ENCODE measurements around the gene HS3ST2. TPM values are rescaled to one million over a fixed set of nuclear protein-coding genes. Genes with fewer than 3 reads are reported as not detected.

Gene HS3ST2
- total and polyA plus RNA-seq, 9 donors: 0.31 to 28.9 (median 0.83) TPM; not detected in 3

DNA sequence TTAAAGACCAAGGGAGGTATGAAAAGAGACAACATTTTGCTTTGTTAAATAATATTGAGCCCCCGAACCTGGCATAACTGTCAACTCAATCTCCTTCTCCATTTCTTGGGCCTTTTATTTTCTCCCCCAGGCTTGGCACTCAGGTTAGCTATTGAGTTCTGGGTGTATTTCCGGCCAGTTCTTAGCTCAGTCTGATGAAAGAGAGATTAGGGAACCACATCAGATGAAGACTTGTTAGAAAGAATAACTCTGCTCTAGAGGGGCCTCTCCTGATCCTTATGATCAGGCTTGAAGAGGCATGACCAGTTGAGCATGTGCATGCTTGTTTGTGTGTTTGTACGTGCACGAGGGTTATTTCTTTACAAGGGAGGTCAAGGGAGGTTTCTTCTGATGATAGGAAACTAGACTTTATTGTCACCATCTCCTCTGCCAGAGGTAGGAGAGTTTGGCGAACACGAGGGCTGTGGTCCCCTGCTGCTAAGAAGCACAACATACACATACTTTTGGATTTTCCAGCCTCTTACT, 29.2 kb upstream of the HS3ST2 start:
- TF ChIP-seq POLR2A (IDR thresholded peaks at IDR 0.05): no peak
- TF ChIP-seq, protein P1, sequence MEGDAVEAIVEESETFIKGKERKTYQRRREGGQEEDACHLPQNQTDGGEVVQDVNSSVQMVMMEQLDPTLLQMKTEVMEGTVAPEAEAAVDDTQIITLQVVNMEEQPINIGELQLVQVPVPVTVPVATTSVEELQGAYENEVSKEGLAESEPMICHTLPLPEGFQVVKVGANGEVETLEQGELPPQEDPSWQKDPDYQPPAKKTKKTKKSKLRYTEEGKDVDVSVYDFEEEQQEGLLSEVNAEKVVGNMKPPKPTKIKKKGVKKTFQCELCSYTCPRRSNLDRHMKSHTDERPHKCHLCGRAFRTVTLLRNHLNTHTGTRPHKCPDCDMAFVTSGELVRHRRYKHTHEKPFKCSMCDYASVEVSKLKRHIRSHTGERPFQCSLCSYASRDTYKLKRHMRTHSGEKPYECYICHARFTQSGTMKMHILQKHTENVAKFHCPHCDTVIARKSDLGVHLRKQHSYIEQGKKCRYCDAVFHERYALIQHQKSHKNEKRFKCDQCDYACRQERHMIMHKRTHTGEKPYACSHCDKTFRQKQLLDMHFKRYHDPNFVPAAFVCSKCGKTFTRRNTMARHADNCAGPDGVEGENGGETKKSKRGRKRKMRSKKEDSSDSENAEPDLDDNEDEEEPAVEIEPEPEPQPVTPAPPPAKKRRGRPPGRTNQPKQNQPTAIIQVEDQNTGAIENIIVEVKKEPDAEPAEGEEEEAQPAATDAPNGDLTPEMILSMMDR (IDR thresholded peaks at IDR 0.05): no peak
- no peak for TF ChIP-seq EP300 (IDR thresholded peaks at IDR 0.05)
- Histone ChIP-seq H3K9me3 (no peaks in the 10 kb centered on the region), H3K4me1 (ENCODE audit: insufficient read depth) (no peaks in the 10 kb centered on the region), H3K27ac (no peak overlapping the region), H3K27me3 (no peaks in the 10 kb centered on the region), H3K36me3 (no peaks in the 10 kb centered on the region), H3K4me3 (no peak overlapping the region)
- DNase-seq: no peak
- intact Hi-C loops (cut with DNase I): no loop called here
- 70 to 80% (median 76%) methylated on average over 6 of the region's 6 CpGs for WGBS, 3 donors

DNA sequence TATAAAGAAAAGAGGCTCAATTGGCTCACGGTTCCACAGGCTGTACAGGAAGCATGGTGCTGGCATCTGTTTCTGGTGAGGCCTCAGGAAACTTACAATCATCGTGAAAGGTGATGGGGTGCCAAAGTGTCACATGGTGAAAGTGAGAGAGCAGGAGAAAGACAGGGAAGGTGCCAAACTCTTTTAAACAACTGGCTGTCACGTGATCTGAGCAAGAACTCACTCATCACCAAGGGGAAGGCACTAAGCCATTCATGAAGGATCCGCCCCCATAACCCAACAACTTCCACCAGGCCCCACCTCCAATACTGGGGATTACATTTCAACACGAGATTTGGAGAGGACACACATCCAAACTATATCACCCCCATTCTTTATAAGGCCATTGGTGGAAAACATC, 28.4 kb upstream of the HS3ST2 start:
- H3K9me3 ChIP-seq: no peaks in the 10 kb centered on the region
- no peaks in the 10 kb centered on the region for H3K36me3 ChIP-seq
- H3K4me3 ChIP-seq: no peak overlapping the region
- intact Hi-C loops (cut with DNase I): no loop called here
- H3K27me3 ChIP-seq: no peaks in the 10 kb centered on the region
- DNase-seq: no peak
- WGBS, 3 donors: 66 to 73% (median 68%) methylated on average over 5 of the region's 5 CpGs
- H3K4me1 ChIP-seq (ENCODE audit: insufficient read depth): no peaks in the 10 kb centered on the region
- TF ChIP-seq POLR2A (IDR thresholded peaks at IDR 0.05) (no peak), EP300 (IDR thresholded peaks at IDR 0.05) (no peak)
- TF ChIP-seq, protein P1 (IDR thresholded peaks at IDR 0.05): no peak
- no peak overlapping the region for H3K27ac ChIP-seq

DNA sequence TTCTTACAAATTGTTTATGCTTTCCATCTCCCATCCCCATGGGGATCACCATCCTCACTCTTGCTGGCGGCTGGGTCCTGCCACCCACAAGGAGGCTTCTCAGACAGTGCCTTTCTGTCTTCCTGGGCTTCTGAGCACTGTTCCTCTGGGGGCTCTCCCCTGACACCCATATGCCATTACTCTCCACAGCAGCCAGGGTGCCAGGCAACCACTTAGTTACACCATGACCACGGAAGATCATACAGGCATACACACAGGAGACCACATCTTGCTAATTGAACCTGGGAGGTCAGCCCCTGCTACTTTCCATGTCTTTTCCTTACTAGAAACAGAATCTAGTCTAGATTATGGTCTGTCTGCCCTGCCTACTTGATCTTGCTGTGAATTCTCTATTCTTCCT, 27.7 kb upstream of the HS3ST2 start:
- TF ChIP-seq POLR2A (IDR thresholded peaks at IDR 0.05) (no peak), EP300 (IDR thresholded peaks at IDR 0.05) (no peak)
- TF ChIP-seq, protein P1 (IDR thresholded peaks at IDR 0.05): no peak
- intact Hi-C loops (cut with DNase I): no loop called here
- no peak for DNase-seq
- WGBS, 3 donors: 87 to 92% (median 90%) methylated on average over 2 of the region's 2 CpGs
- H3K36me3 ChIP-seq: no peaks in the 10 kb centered on the region
- no peak overlapping the region for H3K4me3 ChIP-seq
- no peak overlapping the region for H3K27ac ChIP-seq
- no peaks in the 10 kb centered on the region for H3K4me1 ChIP-seq (ENCODE audit: insufficient read depth)
- no peaks in the 10 kb centered on the region for H3K27me3 ChIP-seq
- H3K9me3 ChIP-seq: no peaks in the 10 kb centered on the region

DNA sequence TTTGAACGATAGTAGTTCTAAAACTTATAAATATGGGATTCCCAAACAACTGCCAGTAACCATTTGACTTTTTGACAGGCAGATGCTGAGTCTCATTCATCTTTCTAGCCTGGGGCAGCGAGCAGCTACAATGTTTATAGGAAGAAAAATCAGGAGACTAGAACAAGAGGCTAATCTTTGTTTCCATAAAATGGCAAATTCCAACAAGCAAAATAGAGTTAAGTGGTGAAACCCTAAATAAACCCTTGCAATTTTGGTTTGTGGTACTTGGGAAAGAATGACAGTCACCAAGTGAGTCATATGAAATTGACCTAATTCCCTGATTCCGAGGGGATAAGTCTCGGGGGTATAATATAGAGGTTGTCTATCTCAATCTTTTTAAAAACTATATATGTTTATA, 27.3 kb upstream of the HS3ST2 start:
- Histone ChIP-seq H3K36me3 (no peaks in the 10 kb centered on the region), H3K4me1 (ENCODE audit: insufficient read depth) (no peaks in the 10 kb centered on the region), H3K4me3 (no peak overlapping the region), H3K9me3 (no peaks in the 10 kb centered on the region), H3K27me3 (no peaks in the 10 kb centered on the region), H3K27ac (no peak overlapping the region)
- 78 to 84% (median 81%) methylated on average over 4 of the region's 4 CpGs for WGBS, 3 donors
- no peak for DNase-seq
- intact Hi-C loops (cut with DNase I): no loop called here
- no peak for TF ChIP-seq POLR2A (IDR thresholded peaks at IDR 0.05)
- TF ChIP-seq, protein P1 (IDR thresholded peaks at IDR 0.05): no peak
- TF ChIP-seq EP300 (IDR thresholded peaks at IDR 0.05): no peak
